ENCODE measurements around the gene PXMP4. TPM values are rescaled to one million over a fixed set of nuclear protein-coding genes. Genes with fewer than 3 reads are reported as not detected.

The PXMP4 gene
- total and polyA plus RNA-seq, 9 of the 15 experiments (the other 6 are each of a cell fraction or from before 2014, with no cell fraction given) = 4.8 to 29.1 (median 6.8) TPM

- no peak for TF ChIP-seq ZFP91 (CRISPR knock-in tag; IDR thresholded peaks at IDR 0.05)
- TF ChIP-seq KDM4B (IDR thresholded peaks at IDR 0.05; ENCODE audit: borderline replicate concordance in 2 of 2, low read depth in 1 of 2) = no peak
- no peak for TF ChIP-seq ZC3H8 (IDR thresholded peaks at IDR 0.05)
- peak; percentile 61; the same call in 1 of the 2 replicates for TF ChIP-seq ZSCAN32 (CRISPR knock-in tag; IDR thresholded peaks at IDR 0.05)
- TF ChIP-seq GTF2B (IDR thresholded peaks at IDR 0.05; ENCODE audit: extremely low read depth, insufficient read length) = no peak
- TF ChIP-seq CREB3L1 (IDR thresholded peaks at IDR 0.05; ENCODE audit: borderline replicate concordance, low read depth) = peak; percentile 69; the same call in 1 of the 2 replicates
- TF ChIP-seq ARNT (IDR thresholded peaks at IDR 0.05) = no peak
- TF ChIP-seq MBD1 (CRISPR knock-in tag; IDR thresholded peaks at IDR 0.05) = no peak
- TF ChIP-seq NRF1 (conservative IDR thresholded peaks at IDR 0.05 in 1 of 2, IDR thresholded peaks at IDR 0.05 in 1 of 2) = peak; percentile 67 to 70
- no peak; the same call in 1 of the 2 replicates for TF ChIP-seq CREB1 (IDR thresholded peaks at IDR 0.05)
- TF ChIP-seq CREB1 (CRISPR knock-in tag; IDR thresholded peaks at IDR 0.05) = peak; percentile 19; the same call in 1 of the 2 replicates
- no peak for TF ChIP-seq NFXL1 (CRISPR knock-in tag; IDR thresholded peaks at IDR 0.05)
- TF ChIP-seq LCOR (CRISPR knock-in tag; IDR thresholded peaks at IDR 0.05) = peak; percentile 11; the same call in 1 of the 2 replicates
- TF ChIP-seq ZKSCAN3 (CRISPR knock-in tag; IDR thresholded peaks at IDR 0.05) = no peak
- TF ChIP-seq MEF2D (tag; conservative IDR thresholded peaks at IDR 0.05; ENCODE audit: low read depth) = no peak
- TF ChIP-seq HNRNPH1 (optimal IDR thresholded peaks at IDR 0.05; ENCODE audit: low read depth, low read length) = no peak
- no peak for TF ChIP-seq MYC (IDR thresholded peaks at IDR 0.05; ENCODE audit: low read depth, low read length)
- TF ChIP-seq MYC (CRISPR knock-in tag; IDR thresholded peaks at IDR 0.05; ENCODE audit: borderline replicate concordance, low read depth) = 0 out of 2 replicates have a peak, but pooled peaks have one; percentile 25
- peak; percentile 46; the same call in 1 of the 2 replicates for TF ChIP-seq DEAF1 (CRISPR knock-in tag; IDR thresholded peaks at IDR 0.05)
- no peak; the same call in 1 of the 2 replicates for TF ChIP-seq POLR2AphosphoS2 (IDR thresholded peaks at IDR 0.05; ENCODE audit: low read length)
Observed at GRCh38 chr20:33663161-33664084, 56.7 kb downstream of the PXMP4 start (continued).
